Measurements from ENCODE around the gene TMEM91.

DNA sequence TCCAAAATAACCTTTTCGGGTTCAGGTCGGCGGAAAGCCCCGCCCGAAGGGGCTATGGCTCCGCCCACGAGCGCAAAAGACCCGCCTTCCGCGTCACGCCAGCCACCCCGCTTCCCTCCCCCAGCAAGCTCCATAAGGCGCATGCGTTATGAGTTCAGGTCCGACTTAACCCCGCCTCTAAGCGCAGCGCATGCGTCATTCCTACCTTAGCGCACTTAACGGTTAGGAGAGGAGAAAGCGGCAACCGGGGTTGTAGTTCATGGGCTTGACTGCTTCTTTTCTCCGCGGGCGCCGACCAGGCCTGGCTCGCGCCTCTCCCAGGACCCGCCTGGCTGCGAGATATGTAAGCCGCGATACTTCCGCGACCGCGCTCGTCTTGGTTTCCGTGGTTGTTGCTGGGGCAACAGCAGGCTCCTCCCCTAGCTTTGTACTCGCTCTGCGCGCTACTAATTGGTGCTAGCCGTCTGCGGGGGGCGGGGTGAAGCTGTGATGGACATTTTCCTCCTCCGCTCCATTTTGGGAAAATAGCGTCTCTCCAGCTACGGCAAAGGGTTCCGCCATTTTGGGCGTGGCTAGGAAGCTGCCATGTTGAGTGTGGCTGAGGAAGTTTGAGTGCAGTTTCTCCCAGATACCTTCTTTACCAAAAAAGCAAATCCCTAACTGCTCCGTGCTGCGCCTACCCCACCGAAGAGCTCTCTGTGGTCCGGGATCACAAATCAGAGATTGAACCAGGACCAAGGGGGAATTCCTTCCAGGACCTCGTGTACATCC is 12.4 kb upstream of the TMEM91 start, which contains the start of gene B9D2:
- TF ChIP-seq, protein P1, sequence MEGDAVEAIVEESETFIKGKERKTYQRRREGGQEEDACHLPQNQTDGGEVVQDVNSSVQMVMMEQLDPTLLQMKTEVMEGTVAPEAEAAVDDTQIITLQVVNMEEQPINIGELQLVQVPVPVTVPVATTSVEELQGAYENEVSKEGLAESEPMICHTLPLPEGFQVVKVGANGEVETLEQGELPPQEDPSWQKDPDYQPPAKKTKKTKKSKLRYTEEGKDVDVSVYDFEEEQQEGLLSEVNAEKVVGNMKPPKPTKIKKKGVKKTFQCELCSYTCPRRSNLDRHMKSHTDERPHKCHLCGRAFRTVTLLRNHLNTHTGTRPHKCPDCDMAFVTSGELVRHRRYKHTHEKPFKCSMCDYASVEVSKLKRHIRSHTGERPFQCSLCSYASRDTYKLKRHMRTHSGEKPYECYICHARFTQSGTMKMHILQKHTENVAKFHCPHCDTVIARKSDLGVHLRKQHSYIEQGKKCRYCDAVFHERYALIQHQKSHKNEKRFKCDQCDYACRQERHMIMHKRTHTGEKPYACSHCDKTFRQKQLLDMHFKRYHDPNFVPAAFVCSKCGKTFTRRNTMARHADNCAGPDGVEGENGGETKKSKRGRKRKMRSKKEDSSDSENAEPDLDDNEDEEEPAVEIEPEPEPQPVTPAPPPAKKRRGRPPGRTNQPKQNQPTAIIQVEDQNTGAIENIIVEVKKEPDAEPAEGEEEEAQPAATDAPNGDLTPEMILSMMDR (IDR thresholded peaks at IDR 0.05; ENCODE audit: insufficient read depth, low read depth, low read length), result no peak
- no peak for TF ChIP-seq EZH2 (IDR thresholded peaks at IDR 0.05; ENCODE audit: insufficient read depth, low read length)
